CD4-positive, alpha-beta T cell treated with Interleukin-15 for 4 hours (primary cell): Measurements from ENCODE around the gene ARHGAP6.

Experiments used
- DNase-seq: peaks from one replicate; pipeline ENCODE4 v3.0.0-alpha.2; 2020; ENCODE audit warnings: low spot score

Gene ARHGAP6

DNA sequence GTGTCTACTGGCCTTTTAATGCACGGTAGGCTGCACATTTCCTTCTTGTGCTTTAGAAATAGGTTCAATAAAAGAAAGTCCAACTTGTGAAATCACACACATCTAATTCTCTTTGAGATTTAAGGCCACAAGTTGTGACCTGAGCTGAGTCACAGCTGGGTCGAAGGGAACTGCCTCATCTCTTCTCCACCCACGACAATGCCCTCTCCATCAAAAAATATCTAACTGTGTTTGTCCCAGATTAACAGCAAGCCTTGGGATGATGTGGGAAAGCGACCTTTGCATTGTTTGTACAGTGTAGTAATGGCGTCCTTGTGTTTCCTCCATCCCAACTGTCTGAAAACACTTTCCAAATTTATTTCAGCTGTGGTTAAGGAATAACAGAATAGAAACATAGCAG is 203.6 kb downstream of the ARHGAP6 start:
- no peak for DNase-seq

- DNase-seq = no peak
These were observed 204.3 kb downstream of the ARHGAP6 start for GRCh38 chrX:11461201-11462001.

- DNase-seq = no peak
These were observed 205.4 kb downstream of the ARHGAP6 start for GRCh38 chrX:11460347-11460746.

DNA sequence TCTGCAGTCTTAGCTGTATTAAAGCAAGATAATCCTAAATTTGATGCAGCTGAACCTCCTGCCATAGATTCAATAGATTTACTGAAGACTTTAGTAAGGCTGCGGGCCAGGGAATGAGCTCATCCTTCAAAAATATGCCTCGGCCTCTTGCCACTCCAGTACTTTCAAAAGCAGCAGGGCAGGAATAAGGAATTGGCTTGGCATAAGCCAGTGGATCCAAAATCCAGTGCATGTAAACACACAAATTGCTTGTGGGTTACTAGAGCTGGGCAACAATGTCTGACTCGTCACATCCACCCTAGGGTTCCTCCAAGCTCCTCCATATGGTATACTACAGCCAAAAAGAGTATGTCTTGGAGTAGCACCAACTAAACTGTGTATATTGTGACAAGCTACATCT is 207.6 kb downstream of the ARHGAP6 start:
- no peak for DNase-seq

GRCh38 chrX:11451151-11451550 is 214.6 kb downstream of the ARHGAP6 start:
- DNase-seq = no peak

- DNase-seq = no peak
These were observed 215.4 kb downstream of the ARHGAP6 start for GRCh38 chrX:11450354-11450753.

- no peak for DNase-seq
These were observed 216.1 kb downstream of the ARHGAP6 start for GRCh38 chrX:11449613-11450012.

DNA sequence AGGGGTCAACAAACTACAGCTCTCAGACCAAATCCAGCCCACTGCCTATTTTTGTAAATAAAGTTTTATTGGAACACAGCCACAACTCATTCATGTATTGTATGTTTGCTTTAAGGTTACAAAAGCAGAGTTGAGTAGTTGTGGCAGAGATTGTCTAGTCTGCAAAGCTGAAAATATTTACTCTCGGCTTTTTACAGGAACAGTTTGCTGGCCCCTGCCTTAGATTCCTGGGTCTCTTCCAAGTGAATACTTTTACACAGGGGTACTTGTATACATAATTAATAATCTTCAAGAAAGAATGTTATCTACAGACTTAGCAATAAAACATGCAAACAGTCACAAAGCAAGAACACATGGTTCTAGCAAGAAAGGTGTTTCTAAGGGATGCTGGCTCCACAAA is 218.3 kb downstream of the ARHGAP6 start:
- DNase-seq = no peak

DNA sequence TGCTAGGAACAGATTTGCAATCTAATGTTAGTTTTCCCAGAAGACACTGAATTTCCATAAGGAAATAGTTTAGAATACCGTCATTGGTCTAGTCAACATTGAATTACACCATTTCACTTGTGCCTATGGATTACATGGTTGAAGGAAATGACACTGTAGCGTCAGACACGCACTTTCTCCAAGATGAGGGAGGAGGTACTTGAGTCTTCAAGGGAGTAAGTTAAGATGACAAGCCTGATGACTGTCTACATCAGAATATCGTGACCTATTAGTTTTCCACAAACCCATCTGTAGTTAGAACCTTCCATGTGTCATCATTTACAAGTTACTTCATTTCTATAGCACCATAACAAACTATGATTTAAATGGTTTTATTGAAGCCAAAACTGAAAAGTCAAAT is 218.8 kb downstream of the ARHGAP6 start:
- no peak for DNase-seq

DNA sequence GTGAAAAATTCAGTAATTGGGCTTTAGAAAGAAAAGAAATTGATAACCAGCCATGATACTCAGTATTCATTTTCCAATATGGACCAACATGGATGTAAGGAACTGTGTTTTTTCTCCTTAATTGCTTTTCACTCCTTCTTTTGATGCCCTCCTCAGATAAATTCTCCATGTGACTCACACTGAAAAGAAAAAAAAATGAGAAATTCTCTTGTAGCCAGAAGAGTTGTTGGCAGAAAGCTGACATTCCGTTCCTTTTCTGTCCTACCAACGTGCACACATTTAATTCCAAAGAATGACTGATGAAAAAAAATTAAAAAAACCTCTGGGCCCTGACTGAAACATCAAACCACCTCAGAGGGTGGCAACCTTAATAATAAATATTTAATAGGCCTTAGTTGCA is 219.4 kb downstream of the ARHGAP6 start:
- no peak for DNase-seq

GRCh38 chrX:11445540-11445939 is 220.2 kb downstream of the ARHGAP6 start:
- no peak for DNase-seq

- no peak for DNase-seq
These were observed 221.7 kb downstream of the ARHGAP6 start for GRCh38 chrX:11444052-11444451.

DNA sequence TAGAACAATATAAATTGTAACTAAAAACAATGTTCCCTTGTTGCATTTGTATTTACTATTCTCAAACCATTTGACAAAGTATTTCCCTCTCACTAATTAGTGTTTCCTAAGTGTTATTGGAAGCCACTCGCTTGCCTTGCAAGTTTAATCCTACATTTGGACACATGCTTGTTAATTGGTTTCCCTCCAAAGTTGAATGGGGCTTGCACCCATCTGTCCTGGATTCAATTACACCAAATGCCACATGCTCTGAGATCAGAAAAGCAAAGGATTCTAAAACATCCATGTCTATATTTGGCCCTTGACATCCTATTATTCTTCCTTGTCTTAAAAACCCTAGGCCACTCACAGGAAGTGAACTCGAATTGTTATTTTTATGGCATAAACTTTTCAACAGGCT is 225.9 kb downstream of the ARHGAP6 start:
- DNase-seq = no peak

DNA sequence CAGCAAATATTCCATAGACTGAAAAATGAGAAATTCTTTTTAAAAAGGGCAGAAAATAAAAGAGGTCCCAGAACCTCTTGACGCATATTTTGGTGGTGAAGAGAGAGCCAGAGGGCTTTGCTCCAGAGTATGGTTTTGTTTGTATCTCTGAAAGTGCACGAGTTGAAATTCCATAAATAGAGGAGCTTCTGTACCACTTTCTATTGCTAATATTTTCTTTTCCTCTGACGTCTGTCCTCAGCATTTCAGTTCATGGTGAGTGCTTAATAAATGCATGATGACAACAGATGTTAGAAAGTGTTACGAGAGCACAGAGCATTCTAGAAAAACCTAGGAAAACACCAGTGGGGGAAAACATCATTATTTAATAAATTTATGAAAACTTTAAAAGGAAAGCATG is 227.0 kb downstream of the ARHGAP6 start:
- DNase-seq = no peak

DNA sequence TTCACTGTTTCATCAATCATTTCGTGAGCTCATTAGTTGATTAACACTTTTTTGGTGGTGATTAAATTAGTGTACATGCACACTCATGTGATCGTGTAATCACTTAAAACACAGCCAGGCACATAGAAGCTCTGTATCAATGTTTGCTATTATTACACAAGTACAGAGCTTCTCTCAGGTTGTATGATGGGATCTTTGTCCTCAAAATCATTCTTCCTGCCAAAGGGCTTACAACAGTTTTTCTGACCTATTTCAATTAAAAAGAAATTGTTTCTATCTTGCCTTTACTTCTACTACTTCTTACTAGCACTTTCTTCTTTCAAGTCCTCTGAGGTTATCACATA is 227.4 kb downstream of the ARHGAP6 start:
- DNase-seq = no peak

- DNase-seq = no peak
These were observed 227.9 kb downstream of the ARHGAP6 start for GRCh38 chrX:11437642-11438379.

DNA sequence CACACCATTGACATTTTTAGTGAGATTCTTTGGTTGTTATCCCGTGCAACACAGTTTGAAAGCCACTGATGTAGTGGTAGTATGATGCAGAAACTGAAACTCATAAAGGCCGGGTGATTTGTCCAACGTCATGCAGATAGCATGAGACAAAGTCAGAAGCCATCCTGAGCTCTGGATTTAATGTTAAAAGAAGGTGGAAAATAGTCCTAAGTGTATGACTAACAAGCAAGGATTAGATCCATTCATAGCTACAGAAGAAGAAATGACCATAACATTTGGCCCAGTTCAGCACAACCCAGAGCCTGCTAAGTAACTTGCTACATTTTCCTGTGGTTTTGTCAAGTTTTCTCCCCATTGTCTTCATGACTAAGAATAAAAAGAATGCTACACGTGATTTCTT is 230.2 kb downstream of the ARHGAP6 start:
- DNase-seq = no peak

DNA sequence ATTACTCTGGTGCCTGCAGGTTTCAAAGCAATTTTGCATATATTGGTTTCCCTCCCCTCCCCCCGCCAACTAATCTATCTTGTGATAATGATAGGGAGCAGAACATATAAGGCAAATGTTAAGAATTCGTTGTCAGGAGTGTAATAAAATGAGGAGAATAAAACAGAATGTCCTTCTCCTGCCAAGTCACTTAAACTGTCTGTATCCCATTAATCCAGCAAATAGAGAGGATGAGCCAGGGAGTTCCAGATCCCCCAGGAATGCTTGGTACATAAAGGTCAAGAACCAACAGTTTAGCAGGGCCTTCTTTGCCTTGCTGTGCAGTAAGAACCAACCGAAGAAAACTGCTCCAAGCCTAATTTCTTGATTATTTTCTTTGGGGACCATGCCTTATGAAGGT is 231.1 kb downstream of the ARHGAP6 start:
- DNase-seq = no peak

DNA sequence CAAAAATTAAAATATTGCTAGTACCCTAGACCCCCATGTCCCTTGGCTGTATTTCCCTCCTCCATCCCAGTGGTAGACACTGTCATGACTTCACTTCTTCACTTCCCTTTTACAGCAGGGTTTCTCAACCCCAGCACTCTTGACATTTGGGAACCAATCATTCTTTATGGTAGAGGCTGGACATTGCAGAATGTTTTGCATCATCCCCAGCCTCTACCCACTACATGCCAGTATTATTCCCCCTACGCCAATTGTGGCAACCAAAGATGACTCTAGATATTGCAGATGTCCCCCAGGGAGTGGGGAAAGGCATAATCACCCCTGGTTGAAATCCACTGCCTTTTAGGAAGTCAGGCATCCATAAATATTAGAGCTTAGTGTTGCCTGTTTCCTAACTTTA is 233.9 kb downstream of the ARHGAP6 start:
- DNase-seq = no peak

DNA sequence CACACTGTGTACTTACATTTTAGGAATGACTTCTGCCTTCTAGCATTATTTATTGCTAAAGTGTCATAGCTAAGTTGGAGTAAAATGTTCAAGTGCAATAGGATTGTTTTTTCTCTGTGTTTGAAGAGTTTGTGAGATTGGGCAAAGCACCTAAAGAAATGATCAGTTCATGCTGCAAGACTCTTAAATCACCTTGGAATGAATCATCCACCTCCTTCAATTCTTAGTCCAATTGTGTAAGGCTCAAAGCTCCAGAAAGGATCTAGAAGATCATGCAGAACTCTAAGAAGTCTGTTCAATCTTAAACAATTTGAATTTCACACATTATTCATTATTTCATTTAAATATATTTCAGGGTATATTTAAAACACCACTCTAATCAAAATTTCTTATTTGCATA is 235.4 kb downstream of the ARHGAP6 start:
- no peak for DNase-seq

GRCh38 chrX:11429538-11430085 is 236.1 kb downstream of the ARHGAP6 start:
- DNase-seq = no peak

GRCh38 chrX:11427453-11428071 is 238.2 kb downstream of the ARHGAP6 start:
- no peak for DNase-seq
